GM12878 (cell line): ENCODE measurements around the gene C1orf198. TPM values are rescaled to one million over a fixed set of nuclear protein-coding genes. Genes with fewer than 3 reads are reported as not detected.

Source experiments
- ATAC-seq: fragments of 200-7000 bp; cut with Tn5 transposase; 3 replicates; pipeline ENCODE4 v1.9.1; 2020; ENCODE audit warnings: mild to moderate bottlenecking, moderate library complexity
- BruUV-seq: library from RNA; stranded (reverse); fragments of 400-500 nt; replicated peaks from 2 replicates; lab custom pipeline; 2021; lab: Mats Ljungman, UMichigan
- CTCF ChIA-PET: fragments of 300-600 bp; sonication (Branson Sonifier 250); formaldehyde crosslinking; extraction: SDS; loops from one replicate; lab custom pipeline; 2021; ENCODE audit warnings: inconsistent platforms; lab: Yijun Ruan, JAX
- POLR2A ChIA-PET: fragments of 350-600 bp; formaldehyde crosslinking; extraction: SDS; loops from one replicate; lab custom pipeline; 2021; ENCODE audit warnings: inconsistent platforms; lab: Charles Lee
- RAD21 ChIA-PET: fragments of 300-600 bp; sonication (Branson Sonifier 250); formaldehyde crosslinking; loops from one replicate; lab custom pipeline; 2023; ENCODE audit warnings: antibody characterized with exemption; ENCODE audit not compliant: unreplicated experiment; lab: Charles Lee
- SMC1A ChIA-PET: fragments of 300-600 bp; sonication (Branson Sonifier 250); formaldehyde crosslinking; loops from one replicate; lab custom pipeline; 2023; ENCODE audit not compliant: unreplicated experiment, uncharacterized antibody; lab: Charles Lee
- DNase-seq: peaks from one replicate; pipeline ENCODE4 v3.0.0-alpha.2; 2011; ENCODE audit warnings: low read depth, low spot score
- FAIRE-seq: peaks from 3 replicates; lab custom pipeline; 2011; peaks lifted over from hg19 to GRCh38; lab: Jason Lieb, UNC
- H2AFZ ChIP-seq: 2 replicates; pipeline ENCODE4 v1.6.0; 2011; ENCODE audit warnings: low read depth, low read length, control low read depth; ENCODE audit not compliant: control insufficient read depth
- H3K27ac ChIP-seq: 2 replicates; pipeline ENCODE4 v1.5.1; 2011; ENCODE audit warnings: control low read depth; ENCODE audit not compliant: control insufficient read depth, insufficient read depth
- H3K27me3 ChIP-seq, 2 experiments: replicated peaks in 1 of 2; 2 replicates each; pipeline versions ENCODE4 v1.6.0 to v1.6.1; 2011; ENCODE audit warnings: low read length in 1 of 2; ENCODE audit not compliant: control insufficient read depth in 2 of 2, insufficient read depth in 2 of 2
- H3K36me3 ChIP-seq, 2 experiments: 2 replicates each; pipeline ENCODE4 v1.5.1; 2011; ENCODE audit warnings: low read length in 1 of 2; ENCODE audit not compliant: control insufficient read depth in 2 of 2, insufficient read depth in 2 of 2
- H3K4me1 ChIP-seq: 2 replicates; pipeline ENCODE4 v1.6.1; 2011; ENCODE audit warnings: mild to moderate bottlenecking, low read length, moderate library complexity, mixed read lengths; ENCODE audit not compliant: control insufficient read depth, insufficient read depth
- H3K4me2 ChIP-seq: 2 replicates; pipeline ENCODE4 v1.6.0; 2011; ENCODE audit warnings: control low read depth; ENCODE audit not compliant: control insufficient read depth, insufficient read depth
- H3K4me3 ChIP-seq: fragments of 200-600 bp; sonication (generic); 2 replicates; pipeline ENCODE4 v1.5.1; 2016
- H3K79me2 ChIP-seq: 2 replicates; pipeline ENCODE4 v1.6.0; 2011; ENCODE audit warnings: low read length; ENCODE audit not compliant: control insufficient read depth, insufficient read depth
- H3K9ac ChIP-seq: 2 replicates; pipeline ENCODE4 v1.8.0; 2011; ENCODE audit warnings: low read length, control low read depth, mixed read lengths; ENCODE audit not compliant: control insufficient read depth, insufficient read depth
- H3K9me3 ChIP-seq: replicated peaks from 3 replicates; pipeline ENCODE4 v1.5.1; 2011; ENCODE audit warnings: mild to moderate bottlenecking, low read length; ENCODE audit not compliant: control insufficient read depth, insufficient read depth
- H4K20me1 ChIP-seq: 2 replicates; pipeline ENCODE4 v1.6.0; 2011; ENCODE audit not compliant: control insufficient read depth, insufficient read depth
- CHD1 ChIP-seq: IDR thresholded peaks from 2 replicates; pipeline ENCODE4 v1.6.1; 2012; ENCODE audit warnings: low read depth, low read length, improper control_type of control experiment
- CHD2 ChIP-seq: IDR thresholded peaks from 2 replicates; pipeline ENCODE4 v1.6.1; 2011; ENCODE audit warnings: low read depth, low read length, improper control_type of control experiment, borderline replicate concordance
- CREB1 ChIP-seq: IDR thresholded peaks from 2 replicates; pipeline ENCODE4 v1.6.1; 2012; ENCODE audit warnings: low read depth, mild to moderate bottlenecking, inconsistent platforms
- RFX5 ChIP-seq: IDR thresholded peaks from 2 replicates; pipeline ENCODE4 v1.6.1; 2011; ENCODE audit warnings: low read depth, low read length, improper control_type of control experiment
- SUPT20H ChIP-seq: IDR thresholded peaks from 2 replicates; pipeline ENCODE4 v1.6.1; 2011; ENCODE audit warnings: low read depth, mild to moderate bottlenecking, low read length, moderate library complexity, borderline replicate concordance; ENCODE audit not compliant: control insufficient read depth
- ZBTB4 ChIP-seq: fragments of 450-650 bp; formaldehyde crosslinking; IDR thresholded peaks from 2 replicates; pipeline ENCODE4 v1.4.0; 2022; ENCODE audit warnings: mild to moderate bottlenecking, moderate library complexity
- ZZZ3 ChIP-seq: IDR thresholded peaks from 2 replicates; pipeline ENCODE4 v1.6.1; 2011; ENCODE audit warnings: low read depth; ENCODE audit not compliant: control insufficient read depth, insufficient read length
- WGBS: methylation state at CpG from one replicate; pipeline ENCODE4 v1.1.6; 2016; ENCODE audit warnings: low lambda C conversion rate; ENCODE audit not compliant: insufficient replicate concordance, insufficient coverage; ENCODE audit errors: missing lambda C conversion rate; 5-methylcytosine and 5-hydroxymethylcytosine counted together
- in situ Hi-C: fragments of 300-500 bp; cut with MboI; formaldehyde crosslinking; loops from 9 replicates; pipeline ENCODE4 v1.14.3; 2018; ENCODE audit warnings: mixed read lengths
- intact Hi-C: fragments of 100-400 bp; cut with micrococcal nuclease; formaldehyde crosslinking; loops from one replicate; pipeline ENCODE4 v1.14.2; 2022; ENCODE audit not compliant: unreplicated experiment
- polyA plus RNA-seq, 11 experiments: library from polyadenylated mRNA; depleted of rRNA in 4 of 11; unstranded in 6 of 11; stranded (reverse) in 5 of 11; fragments of >200 nt; fragmentation: Nextera tagmentation in 4 of 11; fragmentation: Illumina TruSeq in 1 of 11; extraction: Ambion mirVana in 4 of 11; extraction: Trizol in 1 of 11; gene quantifications; 1 replicate in 1 of 11; 2 replicates in 10 of 11; pipeline versions ENCODE4 v1.2.1 to v1.2.3, GENCODE V29; 2011 to 2016; ENCODE audit warnings: inconsistent platforms in 2 of 11, missing spikeins in 2 of 11, low read depth in 1 of 11
- total RNA-seq, 4 experiments: library from RNA; depleted of rRNA in 3 of 4; stranded (reverse); fragments of >200 nt in 3 of 4; fragmentation: Illumina TruSeq in 1 of 4; extraction: Trizol in 1 of 4; gene quantifications; 2 replicates each; pipeline versions ENCODE4 v1.2.1 to v1.2.3, GENCODE V29; 2013 to 2021

Gene C1orf198
- total and polyA plus RNA-seq, 10 of the 15 experiments (the other 5 are each of a cell fraction or from before 2014, with no cell fraction given) = 0.16 to 2.8 (median 1.1) TPM

GRCh38 chr1:230861970-230862595 lies 6.2 kb downstream of the C1orf198 start:
- FAIRE-seq (no peak), DNase-seq (no peak), ATAC-seq (no peak)
- no peak for TF ChIP-seq ZBTB4
- TF ChIP-seq CHD2 = no peak
- TF ChIP-seq SUPT20H = no peak
- TF ChIP-seq ZZZ3 = no peak
- no peak for TF ChIP-seq CREB1
- TF ChIP-seq CHD1 = no peak
- no peak for TF ChIP-seq RFX5
- CTCF ChIA-PET = interaction anchor here (1.0 kb wide), 1 partner anchor 64 kb away, joined by 3 read pairs; no protein-coding TSS in a partner anchor
- SMC1A ChIA-PET = no interaction called here
- no peaks in the 10 kb centered on the region for H3K9me3 ChIP-seq
- H3K79me2 ChIP-seq = no peaks in the 10 kb centered on the region
- RAD21 ChIA-PET = no interaction called here
- POLR2A ChIA-PET = no interaction called here
- no peaks in the 10 kb centered on the region for H3K36me3 ChIP-seq
- intact Hi-C loops = no loop called here
- in situ Hi-C loops = no loop called here
- H3K27me3 ChIP-seq = no peaks in the 10 kb centered on the region; a peak in 1 of 4 replicates
- 41% methylated on average over 4 of the region's 4 CpGs for WGBS
- no peak overlapping the region for H3K4me3 ChIP-seq
- H3K9ac ChIP-seq = no peak overlapping the region
- H3K4me1 ChIP-seq = no peaks in the 10 kb centered on the region
- no peak overlapping the region for H2AFZ ChIP-seq
- H4K20me1 ChIP-seq = no peaks in the 10 kb centered on the region
- BruUV-seq = no TSS peak
- no peak overlapping the region for H3K27ac ChIP-seq
- H3K4me2 ChIP-seq = no peak overlapping the region
